Thoracic aorta (tissue), 2 donors: ENCODE data around the gene DPH7. TPM values are rescaled to one million over a fixed set of nuclear protein-coding genes. Genes with fewer than 3 reads are reported as not detected.
"Not testable (repeated sequence)": the region's sequence is repeated elsewhere in the genome, so short reads cannot be mapped to it uniquely, and the experiment has no call there.

ENCODE experiments used
- ATAC-seq: fragments of 150-250 bp; one replicate; pipeline ENCODE4 v1.8.0; 2017; ENCODE audit warnings: low read depth; ENCODE audit not compliant: insufficient number of reproducible peaks, low FRiP score
- DNase-seq: peaks from one replicate; pipeline ENCODE4 v3.0.0-alpha.2; 2020; ENCODE audit warnings: low spot score
- H3K27ac ChIP-seq, 2 donors: fragments of 200-600 bp; sonication (generic); 1 replicate in 1 of 2; 2 replicates in 1 of 2; pipeline ENCODE4 v1.5.1; 2016; ENCODE audit warnings: mild to moderate bottlenecking in 2 of 2, moderate library complexity in 2 of 2
- H3K27me3 ChIP-seq: fragments of 200-600 bp; sonication (generic); replicated peaks from 2 replicates; pipeline ENCODE4 v1.6.0; 2016; ENCODE audit warnings: mild to moderate bottlenecking; ENCODE audit not compliant: insufficient read depth
- H3K36me3 ChIP-seq: fragments of 200-600 bp; sonication (generic); one replicate; pipeline ENCODE4 v1.5.1; 2016
- H3K4me1 ChIP-seq, 2 donors: fragments of 200-600 bp; sonication (generic); 1 replicate in 1 of 2; 2 replicates in 1 of 2; pipeline versions ENCODE4 v1.5.1 to v1.6.0; 2016; ENCODE audit warnings: low read depth in 2 of 2, mild to moderate bottlenecking in 1 of 2; ENCODE audit not compliant: control insufficient read depth in 1 of 2
- H3K4me3 ChIP-seq: fragments of 200-600 bp; sonication (generic); 2 replicates; pipeline ENCODE4 v1.5.1; 2016; ENCODE audit warnings: mild to moderate bottlenecking
- H3K9me3 ChIP-seq: fragments of 200-600 bp; sonication (generic); 2 replicates; pipeline ENCODE4 v1.5.1; 2016
- CTCF ChIP-seq: fragments of 200-600 bp; sonication (generic); IDR thresholded peaks from one replicate; pipeline ENCODE4 v1.5.1; 2019; ENCODE audit warnings: antibody characterized with exemption
- total RNA-seq, 2 donors: library from RNA; depleted of rRNA; stranded (reverse); fragments of >200 nt; gene quantifications; one replicate each; pipeline versions ENCODE4 v1.1.0 to v1.2.3, GENCODE V29; 2016

Gene DPH7
- total RNA-seq, 2 donors from 2014 or later: 36.8 to 43.7 TPM

GRCh38 chr9:137540536-137540935 lies 38.2 kb downstream of the DPH7 start:
- no peak for TF ChIP-seq CTCF
- no peak for DNase-seq
- H3K4me1 ChIP-seq: peaks cover 0 to 7% of the 10 kb centered on the region in 2 donors
- no peaks in the 10 kb centered on the region for H3K27me3 ChIP-seq
- ATAC-seq: no peak
- no peak overlapping the region for H3K4me3 ChIP-seq
- H3K36me3 ChIP-seq: peaks cover 10% of the 10 kb centered on the region
- H3K27ac ChIP-seq: no peak overlapping the region
- H3K9me3 ChIP-seq: no peaks in the 10 kb centered on the region

GRCh38 chr9:137538058-137538457 lies 40.7 kb downstream of the DPH7 start:
- no peak for TF ChIP-seq CTCF
- peaks cover 0 to 8% of the 10 kb centered on the region in 2 donors for H3K4me1 ChIP-seq
- H3K9me3 ChIP-seq: no peaks in the 10 kb centered on the region
- H3K36me3 ChIP-seq: peaks cover 10% of the 10 kb centered on the region
- no peak overlapping the region for H3K4me3 ChIP-seq
- no peak overlapping the region for H3K27ac ChIP-seq
- DNase-seq: no peak
- ATAC-seq: no peak
- no peaks in the 10 kb centered on the region for H3K27me3 ChIP-seq

GRCh38 chr9:137536594-137537131 lies 42.1 kb downstream of the DPH7 start:
- not testable (repeated sequence) for H3K36me3 ChIP-seq, ATAC-seq, H3K27ac ChIP-seq, H3K27me3 ChIP-seq, H3K9me3 ChIP-seq, DNase-seq, H3K4me1 ChIP-seq, H3K4me3 ChIP-seq

GRCh38 chr9:137535120-137535428 lies 43.7 kb downstream of the DPH7 start:
- H3K4me1 ChIP-seq: peaks cover 0 to 8% of the 10 kb centered on the region in 2 donors
- no peaks in the 10 kb centered on the region for H3K9me3 ChIP-seq
- no peak overlapping the region for H3K27ac ChIP-seq
- no peak overlapping the region for H3K4me3 ChIP-seq
- peaks cover 3% of the 10 kb centered on the region for H3K36me3 ChIP-seq
- DNase-seq: no peak
- no peaks in the 10 kb centered on the region for H3K27me3 ChIP-seq
- no peak for ATAC-seq
- no peak for TF ChIP-seq CTCF

- no peak for DNase-seq
- TF ChIP-seq CTCF: peak; percentile 52
- peak; percentile 65 for ATAC-seq
- Histone ChIP-seq H3K27me3 (no peaks in the 10 kb centered on the region), H3K4me3 (no peak overlapping the region), H3K27ac (no peak overlapping the region), H3K4me1 (peaks cover 0 to 8% of the 10 kb centered on the region in 2 donors), H3K36me3 (peaks cover 3% of the 10 kb centered on the region), H3K9me3 (no peaks in the 10 kb centered on the region)
Measured at GRCh38 chr9:137534256-137535119, 44.2 kb downstream of the DPH7 start.

GRCh38 chr9:137532891-137533468 lies 45.7 kb downstream of the DPH7 start:
- H3K9me3 ChIP-seq, H3K27ac ChIP-seq, H3K4me3 ChIP-seq, DNase-seq, ATAC-seq, H3K4me1 ChIP-seq, H3K27me3 ChIP-seq, H3K36me3 ChIP-seq: not testable (repeated sequence)
